GM21717 (cell line): ENCODE measurements around the gene BAZ1A.

Source experiments
- ATAC-seq: cut with Tn5 transposase; IDR thresholded peaks from one replicate; pipeline ENCODE4 v1.9.1; 2021; ENCODE audit warnings: mild to moderate bottlenecking, moderate library complexity; ENCODE audit not compliant: unreplicated experiment

BAZ1A gene

DNA sequence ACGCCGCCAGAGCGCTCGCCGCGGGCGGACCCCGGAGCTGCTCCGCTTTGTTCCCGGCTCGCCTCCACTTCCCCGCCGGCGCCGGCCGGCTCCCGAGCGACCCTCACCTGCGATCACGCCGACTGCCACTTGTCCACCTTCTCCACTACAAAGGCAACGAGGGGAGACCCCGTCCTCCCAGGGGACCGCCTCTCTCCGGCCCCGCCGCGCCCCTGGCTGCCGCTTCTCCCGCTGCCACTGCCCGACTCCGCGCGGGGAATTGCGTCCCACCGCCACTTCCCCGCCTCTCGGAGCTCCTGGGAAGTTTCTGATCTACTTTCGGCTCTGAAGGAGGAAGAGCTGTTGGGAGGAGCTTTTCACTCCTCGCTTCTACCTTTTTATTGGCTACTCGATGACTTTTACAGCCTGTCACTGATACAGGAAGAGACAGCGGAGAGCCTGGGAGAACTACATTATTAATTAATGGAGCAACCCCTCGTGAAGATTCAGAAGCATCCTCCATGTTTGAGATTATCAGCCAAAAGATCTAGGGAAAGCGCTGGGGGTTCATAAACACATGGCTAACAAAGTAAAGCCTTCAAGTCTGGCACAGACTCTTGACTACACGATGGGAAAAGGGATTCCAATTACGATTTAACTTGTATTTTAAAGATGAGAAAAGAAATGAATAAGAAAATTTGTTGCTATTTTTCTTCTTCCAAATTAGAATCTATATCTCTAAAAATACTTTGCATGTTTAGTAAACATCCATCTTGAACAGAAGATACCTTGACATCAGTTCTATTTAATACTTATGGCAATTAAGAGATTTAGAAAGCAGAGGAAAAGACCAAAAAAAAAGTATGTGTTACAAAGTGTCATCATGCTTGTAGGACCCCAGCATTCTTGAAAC is at the start of gene BAZ1A:
BAZ1A (minus strand) TSS at position 330 of the 892 bp plus-strand sequence. CDS start 756 bp downstream, outside the sequence.
- peak; percentile 30 for ATAC-seq

GRCh38 chr14:34920339-34920738 is 45.2 kb upstream of the BAZ1A start:
- ATAC-seq, result no peak

DNA sequence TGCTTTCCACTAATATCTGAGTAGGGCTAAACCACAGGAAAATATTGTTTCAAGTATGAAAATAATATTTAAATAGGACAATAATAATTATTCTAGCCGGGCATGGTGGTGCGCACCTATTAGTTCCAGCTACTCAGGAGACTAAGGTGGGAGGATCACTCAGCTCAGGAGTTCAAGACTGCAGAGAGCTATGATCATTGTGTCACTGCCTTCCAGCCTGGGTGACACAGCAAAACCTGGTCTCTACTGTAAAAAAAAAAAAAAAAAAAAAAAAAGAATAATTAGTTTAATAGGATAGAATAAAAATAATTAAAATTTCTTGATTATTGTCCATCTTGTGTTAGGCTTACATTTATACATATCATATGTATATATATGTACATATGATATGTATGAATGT is 38.5 kb upstream of the BAZ1A start:
- ATAC-seq, result no peak

GRCh38 chr14:34912966-34913365 is 37.8 kb upstream of the BAZ1A start:
- ATAC-seq, result no peak

DNA sequence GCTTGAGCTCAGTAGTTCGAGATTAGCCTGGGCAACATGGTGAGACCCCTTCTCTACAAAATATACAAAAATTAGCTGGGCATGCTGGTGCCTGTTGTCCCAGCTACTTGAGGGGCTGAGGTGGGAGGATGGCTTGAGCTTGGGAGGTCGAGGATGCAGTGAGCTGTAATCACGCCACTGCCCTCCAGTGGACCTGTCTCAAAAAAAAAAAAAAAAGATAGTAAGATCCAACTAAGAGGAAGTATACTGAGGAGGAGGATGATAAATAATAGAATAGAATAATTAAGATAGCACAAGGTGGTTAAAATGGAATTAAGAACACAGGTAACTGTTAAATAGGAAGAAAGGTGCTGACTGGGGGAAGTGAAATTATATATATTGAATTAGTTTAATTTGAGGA is 37.0 kb upstream of the BAZ1A start:
- ATAC-seq, result no peak

DNA sequence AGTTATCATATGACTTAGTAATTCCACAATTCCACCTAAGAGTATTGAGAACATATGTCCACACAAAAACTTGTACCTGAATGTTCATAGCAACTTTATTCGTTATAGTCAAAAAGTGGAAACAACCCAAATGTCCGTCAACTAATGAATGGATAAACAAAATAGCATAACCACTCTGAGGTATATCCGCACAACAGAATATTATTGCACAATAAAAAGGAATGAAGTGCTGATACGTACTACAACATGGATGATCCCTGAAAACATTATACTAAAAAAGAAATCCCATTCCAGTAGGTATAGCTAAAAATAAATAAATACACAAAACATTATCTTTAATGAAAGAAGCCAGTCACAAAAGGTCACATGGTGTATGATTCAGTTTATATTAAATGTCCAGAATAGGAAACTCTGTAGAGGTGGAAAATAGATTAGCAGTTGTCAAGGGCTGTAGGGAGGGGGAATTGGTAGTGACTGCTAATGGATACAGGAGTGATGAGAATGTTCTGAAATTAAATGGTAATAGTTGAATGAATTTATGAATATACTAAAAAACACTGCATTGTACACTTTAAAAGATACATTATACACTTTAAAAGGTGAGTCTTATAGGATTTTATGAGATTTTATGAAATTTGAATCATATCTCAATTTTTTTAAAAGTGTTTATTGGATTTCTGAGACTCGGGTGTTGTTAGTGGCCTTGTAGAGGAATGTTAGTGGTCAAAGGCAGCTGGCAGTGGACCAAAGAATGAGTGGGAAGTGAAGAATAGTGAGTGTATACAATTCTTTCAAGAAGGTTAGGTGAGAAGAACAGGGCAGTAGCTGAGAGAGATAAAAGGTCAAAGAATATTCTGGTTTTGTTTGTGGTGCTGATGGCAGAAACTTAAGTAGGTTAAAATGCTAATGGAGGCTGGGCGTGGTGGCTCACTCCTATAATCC is 36.3 kb upstream of the BAZ1A start:
- no peak for ATAC-seq

GRCh38 chr14:34906287-34906686 is 31.1 kb upstream of the BAZ1A start:
- no peak for ATAC-seq

DNA sequence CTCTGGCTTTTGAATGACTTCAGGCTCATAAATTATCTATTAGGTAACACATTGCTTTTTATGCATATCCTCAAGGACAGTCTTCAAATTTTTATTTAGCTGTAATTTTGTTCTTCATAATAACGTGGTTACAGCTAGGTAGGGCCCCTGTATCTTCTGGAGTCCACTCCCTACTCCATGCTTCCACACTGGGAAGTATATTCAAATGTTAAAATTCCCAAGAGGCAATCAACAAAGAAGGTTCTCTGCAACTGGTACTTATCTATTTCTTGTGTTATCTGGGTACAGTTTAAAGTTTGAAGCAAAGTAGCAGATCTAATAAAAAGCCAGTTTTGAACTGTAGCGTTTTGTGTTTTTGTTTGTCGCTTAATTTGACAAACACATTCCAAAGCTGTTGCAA is 20.1 kb upstream of the BAZ1A start:
- ATAC-seq, result no peak

DNA sequence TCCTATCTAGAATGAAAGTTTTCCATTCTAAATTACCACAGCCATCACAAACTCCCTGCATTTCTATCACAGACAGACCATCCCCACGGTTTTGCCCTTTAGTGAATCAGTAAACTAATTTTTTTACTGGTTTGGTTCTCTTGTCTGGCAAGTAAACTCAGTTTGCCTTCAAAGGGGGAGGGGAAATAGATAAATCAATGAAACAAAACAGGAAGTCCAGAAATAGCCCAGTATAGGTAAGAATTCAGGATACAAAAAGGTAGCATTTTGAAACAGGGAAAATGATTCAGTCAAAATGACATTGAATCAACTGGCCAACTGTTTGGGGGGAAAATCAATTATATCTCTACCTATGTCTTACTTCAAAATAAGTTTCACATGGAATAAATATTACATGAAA is 15.8 kb upstream of the BAZ1A start:
- no peak for ATAC-seq

- ATAC-seq, result no peak
Measured at GRCh38 chr14:34888186-34888585, 13.0 kb upstream of the BAZ1A start.

GRCh38 chr14:34883954-34884353 is 8.8 kb upstream of the BAZ1A start:
- no peak for ATAC-seq

DNA sequence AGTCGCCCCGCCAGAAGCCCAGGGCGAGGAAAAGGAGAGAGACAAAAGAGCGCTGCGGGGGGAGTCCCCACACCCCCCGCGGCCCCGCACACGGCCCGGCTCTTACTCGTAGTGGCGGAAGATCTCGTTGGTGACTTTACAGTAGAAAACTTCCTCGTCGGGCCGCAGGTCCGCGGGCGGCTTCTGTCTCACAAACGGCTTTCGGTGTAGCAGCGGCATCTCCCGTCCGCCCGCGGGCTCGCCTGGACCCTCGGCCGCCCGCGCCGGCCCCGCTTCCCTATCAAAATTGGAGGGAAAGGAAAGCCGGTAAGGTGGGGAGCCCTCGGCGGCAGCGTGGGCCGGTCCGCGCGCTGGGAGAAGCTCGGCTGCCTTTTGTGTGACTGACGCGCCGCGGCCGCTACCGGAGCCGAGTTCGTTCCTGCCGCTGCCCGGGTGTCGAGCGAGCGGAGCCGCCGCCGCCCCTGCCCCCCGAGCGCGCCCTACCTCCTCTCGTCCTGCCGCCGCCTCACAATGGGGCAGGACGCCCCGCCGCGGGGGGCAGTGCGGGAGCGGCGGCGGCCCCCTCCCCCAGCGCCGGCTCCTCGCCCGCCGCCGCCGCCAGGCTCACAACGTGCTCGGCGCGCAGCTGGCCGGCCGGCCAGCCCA is 652 bp downstream of the BAZ1A start:
- ATAC-seq, result peak; percentile 27

DNA sequence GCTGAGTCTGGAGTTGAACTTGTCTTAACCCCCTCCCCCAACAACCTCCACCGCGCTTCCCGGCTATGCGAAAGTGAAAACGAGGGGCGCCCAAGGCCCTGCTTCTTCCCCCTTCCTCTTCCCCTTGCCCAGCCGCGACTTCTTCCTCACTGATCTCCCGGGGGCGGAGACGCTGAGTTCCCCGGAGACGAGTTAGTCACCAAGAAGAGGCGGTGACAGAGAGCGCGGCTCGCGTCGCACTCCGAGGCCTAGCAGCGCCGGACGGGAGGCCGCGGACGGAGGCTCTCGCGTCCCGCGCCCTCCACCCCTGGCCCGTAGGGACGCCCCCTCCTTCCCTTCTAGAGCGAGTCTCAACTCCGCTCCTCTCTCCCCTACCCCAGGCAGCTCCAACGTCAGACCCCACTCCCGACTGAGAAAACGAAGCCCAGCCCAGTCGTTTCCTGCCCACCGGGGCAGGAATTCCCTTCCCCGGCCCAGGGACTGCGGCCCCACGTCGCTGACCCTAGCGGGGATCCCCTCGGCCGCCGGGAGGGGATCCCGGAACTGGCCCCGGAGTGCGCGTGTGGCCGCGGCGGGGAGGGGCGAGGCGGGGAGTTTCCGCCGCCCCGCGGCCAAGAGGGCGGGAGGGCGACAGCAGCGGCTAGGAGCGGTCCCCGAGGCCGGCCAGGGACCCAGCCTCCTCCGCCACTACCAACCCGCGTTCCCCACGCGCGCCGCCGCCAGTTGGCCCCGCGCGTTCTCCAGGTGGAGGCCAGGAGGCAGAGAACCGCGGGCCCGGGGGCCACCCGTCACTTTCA is 1.4 kb downstream of the BAZ1A start:
- peak; percentile 65 for ATAC-seq

DNA sequence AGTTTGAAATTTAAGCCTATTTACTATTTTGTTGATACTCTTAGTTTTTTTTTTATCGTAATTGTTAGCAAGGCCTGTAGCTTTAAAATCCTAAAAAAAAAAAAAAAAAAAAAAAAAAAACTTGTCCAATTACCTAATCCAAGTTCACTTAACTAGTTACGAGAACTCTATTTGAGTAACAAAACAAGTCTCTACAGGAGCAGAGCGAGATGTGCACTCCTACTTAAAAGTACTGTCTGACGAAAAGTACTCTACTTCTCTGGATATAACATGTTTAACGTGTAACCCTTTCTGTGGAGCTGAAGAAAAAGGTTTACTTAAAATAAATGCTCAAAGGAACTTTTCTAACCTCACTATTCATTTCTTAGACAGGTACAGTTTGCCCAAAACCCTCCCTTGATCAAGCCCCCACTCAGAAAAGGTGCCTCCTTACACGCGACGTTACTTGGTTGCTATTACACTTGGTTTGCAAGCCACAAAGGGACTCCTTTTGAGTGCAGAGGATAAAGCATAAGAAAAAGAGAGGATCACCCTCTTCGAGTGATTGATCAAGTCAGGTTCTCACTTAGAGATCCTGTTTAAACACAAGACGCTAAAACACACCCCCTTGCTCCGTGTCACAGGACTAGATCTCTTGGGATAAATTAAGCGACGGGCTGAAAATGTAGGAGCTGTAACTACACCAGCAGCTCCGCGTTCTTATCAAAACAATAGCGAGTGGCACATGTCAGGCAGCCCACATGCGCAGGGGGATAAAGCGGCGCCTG is 2.2 kb downstream of the BAZ1A start:
- ATAC-seq, result peak; percentile 2

DNA sequence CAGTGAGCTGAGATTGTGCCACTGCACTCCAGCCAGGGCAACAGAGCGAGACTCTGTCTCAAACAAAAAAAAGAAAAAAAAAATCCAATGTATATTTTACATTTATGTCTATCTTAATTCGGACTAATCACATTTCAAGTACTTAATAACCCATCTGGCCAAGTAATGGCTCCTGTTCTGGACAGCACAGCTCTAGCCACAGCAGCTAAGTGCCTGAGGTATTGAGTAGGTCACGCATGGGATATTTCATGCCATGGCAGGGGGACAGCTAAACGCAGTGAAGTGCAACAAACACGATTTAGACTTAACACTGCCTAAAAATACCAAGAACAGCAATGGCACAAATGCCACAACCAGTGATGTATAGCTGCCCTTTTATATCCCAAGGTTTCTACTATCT is 8.0 kb downstream of the BAZ1A start:
- no peak for ATAC-seq

GRCh38 chr14:34865889-34866574 is 9.1 kb downstream of the BAZ1A start:
- no peak for ATAC-seq

DNA sequence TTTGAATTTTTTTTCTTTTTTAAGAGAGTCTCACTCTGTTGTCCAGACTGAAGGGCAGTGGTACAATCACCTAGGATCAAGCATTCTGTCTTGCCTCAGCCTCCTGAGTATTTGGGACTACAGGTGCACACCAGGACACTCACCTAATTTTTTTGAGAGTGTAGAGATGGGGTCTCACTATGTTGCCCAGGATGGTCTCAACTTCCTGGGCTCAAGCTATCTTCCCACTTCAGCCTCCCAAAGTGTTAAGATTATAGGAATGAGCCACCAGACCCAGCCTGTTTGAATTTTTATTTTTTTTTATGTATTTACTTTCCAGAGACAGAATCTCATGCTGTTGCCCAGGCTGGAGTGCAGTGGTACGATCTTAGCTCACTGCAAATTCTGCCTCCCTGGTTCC is 11.3 kb downstream of the BAZ1A start:
- no peak for ATAC-seq

DNA sequence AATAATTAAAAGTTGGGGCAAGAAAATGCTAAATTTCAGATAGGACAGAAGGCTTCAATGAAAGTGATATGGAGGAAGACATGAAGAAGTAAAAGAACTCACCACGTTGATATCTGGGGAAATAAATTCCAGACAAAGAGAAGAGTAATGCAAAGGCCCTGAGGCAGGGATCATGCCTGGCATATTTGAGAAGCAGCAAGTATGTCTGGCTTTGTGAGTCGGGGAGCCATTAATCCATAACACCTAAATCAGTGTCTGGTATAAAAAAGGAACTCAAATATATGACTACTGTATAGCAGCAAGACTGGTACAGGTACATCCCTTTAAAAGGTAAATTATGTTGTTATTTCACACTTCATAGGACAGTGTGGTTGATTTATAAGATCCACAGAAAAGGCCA is 16.4 kb downstream of the BAZ1A start:
- no peak for ATAC-seq
